22Rv1 (cell line): ENCODE results near the gene PIRT.

ENCODE experiments used
- CTCF ChIP-seq: fragments of 450-650 bp; IDR thresholded peaks from 2 replicates; pipeline ENCODE4 v1.5.1; 2017; ENCODE audit warnings: mild to moderate bottlenecking
- ZFX ChIP-seq: fragments of 450-650 bp; IDR thresholded peaks from 2 replicates; pipeline ENCODE4 v1.6.1; 2017; ENCODE audit warnings: antibody characterized with exemption, borderline replicate concordance

DNA sequence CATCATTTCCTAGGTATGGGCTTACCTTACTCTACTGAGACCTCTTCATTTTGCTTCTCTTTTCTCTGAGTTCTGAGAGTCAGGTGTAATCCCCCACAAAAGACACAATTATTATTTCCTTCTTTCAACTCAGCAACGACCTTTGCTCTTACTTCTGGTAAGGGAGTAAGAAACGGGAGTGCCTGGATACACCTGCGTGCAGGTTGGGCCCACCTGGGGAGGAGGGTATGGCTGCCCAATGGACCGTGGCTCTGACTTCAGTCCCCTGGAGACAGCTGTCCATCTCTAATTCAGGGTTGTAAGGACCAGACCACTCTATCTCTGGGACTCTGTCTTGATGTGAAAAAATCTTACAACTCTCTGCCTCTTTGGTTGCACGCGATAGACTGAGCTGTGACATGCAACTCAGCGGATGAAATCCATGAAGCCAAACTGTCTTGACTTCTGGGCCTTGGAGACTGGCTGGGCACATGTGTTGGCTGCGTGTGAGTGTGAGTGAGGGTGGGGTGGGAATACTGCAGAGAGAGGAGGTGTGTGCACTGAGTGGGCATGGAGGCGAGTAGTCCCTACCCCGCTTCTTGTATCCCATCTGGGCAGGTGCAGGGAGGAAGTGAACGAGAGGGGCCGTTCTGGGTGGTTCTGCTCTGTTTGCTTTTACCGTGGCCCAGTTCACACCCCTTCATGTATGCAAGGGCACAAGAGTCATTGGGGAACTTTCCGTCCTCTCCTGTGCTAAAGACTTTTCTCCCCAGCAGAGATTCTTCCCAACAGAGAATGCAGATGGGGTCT is 35.2 kb downstream of the PIRT start:
- TF ChIP-seq CTCF (no peak), ZFX (no peak)
